ENCODE data around the gene LRP2.

Gene LRP2

DNA sequence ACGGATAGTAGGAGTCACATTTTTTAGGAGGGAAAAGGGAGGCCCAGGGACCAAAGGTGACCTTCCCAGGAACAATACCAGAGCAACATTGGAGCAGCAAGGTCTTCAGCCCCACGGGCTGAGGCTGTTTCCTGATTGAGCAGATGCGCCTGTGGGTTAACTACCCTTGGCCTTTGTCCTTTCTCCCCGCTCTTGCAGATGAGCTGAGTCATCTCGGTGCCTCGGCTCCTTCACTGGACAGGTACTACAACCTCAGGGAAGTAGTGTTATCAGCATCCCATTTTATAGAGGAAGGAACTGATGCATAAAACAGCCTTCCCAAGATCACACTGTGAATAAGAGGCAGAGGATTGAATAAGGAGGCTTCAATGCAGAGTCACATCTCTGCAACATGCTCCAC, 249.5 kb downstream of the LRP2 start:
- no peak for DNase-seq

DNA sequence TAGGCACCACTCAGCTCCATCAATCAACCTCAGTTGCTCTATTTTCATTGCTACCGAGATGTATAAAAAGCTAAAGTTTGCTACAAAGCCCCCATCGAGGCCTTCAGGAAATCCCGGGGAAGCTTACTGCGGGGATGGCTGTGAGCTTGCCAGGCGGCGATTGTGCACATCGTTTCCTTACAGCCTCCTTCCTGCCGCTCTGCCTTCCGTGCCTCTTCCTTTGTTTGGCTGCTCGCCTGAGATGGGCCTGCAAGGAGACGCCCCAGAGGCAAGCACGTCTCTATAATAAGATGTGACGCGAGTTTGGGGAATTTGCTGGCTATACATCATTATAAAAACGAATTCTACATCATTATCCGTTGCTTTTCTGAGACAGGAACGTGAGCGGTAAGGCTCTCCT, 251.4 kb downstream of the LRP2 start:
- DNase-seq, result no peak

DNA sequence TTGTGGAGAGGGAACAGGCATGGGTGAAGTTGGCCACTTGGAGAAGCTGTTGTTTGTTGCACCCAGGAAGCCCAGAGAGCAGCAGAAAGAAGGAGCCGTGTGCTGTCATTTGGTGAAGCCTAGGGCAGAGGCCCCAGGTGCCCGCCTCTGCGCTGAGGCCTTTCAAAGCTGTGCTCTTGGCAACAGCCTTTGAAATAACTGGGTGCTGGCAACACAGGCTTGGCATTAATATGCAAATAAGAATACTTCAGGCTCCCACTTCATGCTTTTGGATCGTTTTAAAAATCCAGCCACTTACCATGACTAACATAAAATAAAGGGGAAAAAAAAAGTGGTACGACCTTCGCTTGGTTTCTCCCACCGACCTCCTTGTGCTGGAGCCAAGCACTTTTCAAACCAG, 251.9 kb downstream of the LRP2 start:
- DNase-seq, result no peak

DNA sequence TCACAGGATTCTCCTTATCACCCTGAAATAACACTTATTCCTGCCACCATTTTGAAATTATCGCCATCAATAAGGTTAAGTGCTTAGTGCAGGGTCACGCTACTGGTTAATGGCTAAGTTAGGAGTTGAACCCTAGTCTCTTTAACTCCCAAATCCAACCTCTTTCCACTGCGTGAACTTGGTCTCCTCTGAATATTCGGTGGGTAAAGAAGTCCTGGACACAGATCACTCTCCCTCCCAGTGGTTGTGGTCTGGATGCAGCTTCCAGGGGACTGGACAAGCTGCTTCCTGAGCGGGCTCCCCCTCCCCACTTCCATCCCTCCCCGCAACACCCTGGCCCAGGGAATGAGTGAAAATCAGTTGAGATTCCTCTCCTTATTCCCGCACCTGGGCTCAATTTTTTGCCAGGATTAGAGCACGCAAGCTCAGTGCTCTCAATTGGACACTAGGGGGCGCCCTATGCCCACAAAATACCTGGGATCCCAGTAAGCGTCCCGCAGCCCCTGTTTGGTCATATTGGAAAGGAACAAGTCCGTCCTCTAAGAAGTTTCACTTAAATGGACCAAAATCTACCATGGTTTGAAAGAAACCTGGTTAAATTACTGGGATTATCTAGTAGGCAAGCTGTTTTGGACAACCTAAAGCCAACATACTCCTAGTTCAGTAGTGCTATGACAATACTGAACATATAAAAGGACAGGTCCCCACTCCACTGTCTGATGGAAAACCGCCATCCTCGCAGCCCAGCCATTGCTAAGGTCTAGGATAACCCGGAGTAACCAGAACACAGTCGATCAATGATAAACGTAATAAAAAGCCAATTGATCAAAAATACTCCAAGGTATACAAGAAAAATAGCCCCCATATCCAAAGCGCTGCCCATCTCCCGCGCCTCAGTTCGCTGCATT, 252.6 kb downstream of the LRP2 start:
- peak; percentile 82 for DNase-seq

DNA sequence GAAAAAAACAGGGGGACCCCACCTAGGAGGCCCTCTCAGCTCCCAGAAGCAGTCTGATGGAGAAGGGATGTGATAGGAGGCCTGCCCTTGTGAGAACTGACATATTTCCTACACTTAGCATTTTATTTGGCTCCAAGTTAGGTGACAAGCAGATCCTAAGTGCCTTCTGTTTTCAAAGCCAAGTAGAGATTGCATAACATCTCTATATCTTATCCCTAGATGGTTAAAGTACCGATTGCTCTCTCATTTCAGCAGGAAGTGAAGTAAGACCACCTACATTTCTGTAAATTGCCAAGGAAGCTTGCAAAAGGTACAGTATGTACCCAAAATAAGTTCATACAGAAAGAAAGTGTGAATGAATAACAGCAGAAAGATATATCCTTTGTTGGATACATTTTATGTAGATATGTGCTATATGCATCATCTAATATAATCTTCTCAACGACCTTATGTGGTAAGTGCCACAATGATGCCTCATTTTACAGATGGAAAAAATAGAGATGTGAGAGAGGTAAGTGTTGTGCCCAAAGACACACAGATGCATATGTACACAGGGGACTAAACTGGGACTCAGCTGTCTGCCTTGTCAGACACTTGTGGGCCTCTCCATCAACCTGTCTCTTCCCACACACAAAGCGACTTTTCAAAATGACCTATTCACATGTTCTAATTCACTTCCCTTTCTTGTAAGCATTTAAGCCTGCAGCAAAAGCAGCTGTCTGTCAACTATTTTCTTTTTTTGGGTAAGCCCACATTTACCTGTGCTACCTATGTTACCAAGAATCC, 254.0 kb downstream of the LRP2 start:
- DNase-seq, result no peak

DNA sequence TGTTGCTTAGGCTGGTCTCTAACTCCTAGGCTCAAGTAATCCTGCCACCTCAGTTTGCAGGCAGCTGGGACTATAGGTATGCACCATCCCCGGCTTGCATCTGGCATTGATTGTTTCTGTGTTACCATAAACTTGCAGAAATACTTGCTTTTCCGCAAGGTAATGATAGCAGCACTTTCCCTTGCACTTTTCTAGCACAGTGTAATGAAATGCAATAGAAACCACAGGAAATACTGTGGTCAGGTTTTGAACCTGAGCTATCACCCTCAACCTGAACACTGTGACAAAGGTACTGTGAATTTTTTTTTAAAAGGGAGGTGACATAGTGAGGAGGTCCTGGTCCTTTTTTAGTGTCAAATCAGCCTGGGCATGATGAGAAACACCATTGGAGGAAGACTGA, 254.7 kb downstream of the LRP2 start:
- DNase-seq, result no peak

DNA sequence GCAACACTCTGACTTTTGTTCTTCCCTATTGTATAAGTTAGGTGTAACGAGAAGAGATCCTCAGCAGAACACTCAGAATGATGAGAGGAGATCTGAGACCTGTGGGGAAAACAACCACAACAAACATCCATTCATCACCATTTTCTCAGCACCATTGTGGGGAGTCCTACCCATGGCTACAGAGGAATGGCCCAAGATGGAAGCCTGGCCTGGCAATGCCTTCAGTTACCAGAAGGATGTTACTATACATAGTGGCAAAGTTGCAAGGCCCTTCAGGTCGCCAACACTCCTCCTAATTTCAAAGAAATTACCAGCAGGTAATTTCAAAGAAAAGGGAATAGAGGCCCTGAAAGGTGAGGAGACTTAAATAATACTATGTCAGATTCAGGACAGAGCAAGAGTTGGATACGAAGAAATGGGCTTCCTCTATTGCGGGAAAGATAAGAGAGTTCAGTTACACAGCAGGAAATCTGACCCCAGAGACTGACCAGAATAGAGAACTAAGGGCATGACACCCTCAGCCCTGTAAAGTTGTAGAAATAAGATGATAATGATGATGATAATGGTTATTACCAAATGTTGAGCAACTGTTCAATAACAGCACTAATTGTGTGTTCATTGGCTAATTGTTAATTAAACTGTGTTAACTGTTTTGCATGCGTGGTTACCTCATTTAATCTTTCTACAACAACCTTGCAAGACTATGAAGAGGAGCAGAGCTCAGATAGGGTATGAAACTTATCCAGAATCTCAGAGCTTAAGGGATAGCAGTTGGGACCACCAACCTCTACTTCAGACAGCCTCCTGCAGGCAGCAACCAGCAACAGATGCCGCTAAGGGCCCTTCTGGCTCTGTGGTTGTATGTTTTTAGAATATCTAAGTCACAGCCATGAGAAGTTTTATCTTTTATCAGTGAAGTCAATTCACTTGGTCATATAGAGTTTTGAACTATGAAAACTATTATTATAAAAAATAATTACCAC, 255.5 kb downstream of the LRP2 start:
- no peak for DNase-seq

DNA sequence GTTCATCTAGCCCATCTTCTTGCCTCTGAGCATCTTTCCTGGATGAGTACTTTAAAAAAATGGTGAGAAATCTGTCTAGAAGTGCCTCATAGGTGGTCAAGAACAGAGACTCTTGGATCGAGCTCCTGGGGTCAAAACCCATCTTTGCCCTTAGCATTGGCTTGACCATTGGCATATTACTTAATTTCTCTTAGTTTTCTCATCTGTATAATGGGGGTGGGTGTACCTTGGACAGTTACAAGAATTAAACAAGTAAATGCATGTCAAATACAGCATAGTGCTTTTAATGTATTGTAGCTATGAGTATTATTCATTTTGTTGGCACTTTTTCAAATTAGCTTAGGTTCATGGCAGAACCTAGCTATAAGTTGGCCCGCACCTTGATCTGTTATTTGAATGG, 256.2 kb downstream of the LRP2 start:
- no peak for DNase-seq

DNA sequence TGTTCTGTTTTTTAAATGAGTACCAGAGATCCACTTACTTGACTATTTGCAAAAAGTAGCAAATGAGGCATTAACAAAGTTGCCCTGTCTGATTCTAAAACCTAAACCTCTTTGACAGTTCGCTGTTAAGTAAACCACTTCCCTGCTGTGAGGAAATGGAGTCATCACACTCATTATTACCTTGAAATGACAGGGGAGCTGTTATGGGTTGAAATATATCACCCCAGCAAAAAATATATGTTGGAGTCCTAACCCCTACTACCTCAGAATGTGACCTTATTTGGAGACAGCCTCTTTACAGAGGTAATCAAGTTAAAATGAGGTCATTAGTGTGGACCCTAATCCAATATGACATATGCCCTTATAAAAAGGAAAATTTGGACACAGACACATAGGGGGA, 256.9 kb downstream of the LRP2 start:
- no peak for DNase-seq

DNA sequence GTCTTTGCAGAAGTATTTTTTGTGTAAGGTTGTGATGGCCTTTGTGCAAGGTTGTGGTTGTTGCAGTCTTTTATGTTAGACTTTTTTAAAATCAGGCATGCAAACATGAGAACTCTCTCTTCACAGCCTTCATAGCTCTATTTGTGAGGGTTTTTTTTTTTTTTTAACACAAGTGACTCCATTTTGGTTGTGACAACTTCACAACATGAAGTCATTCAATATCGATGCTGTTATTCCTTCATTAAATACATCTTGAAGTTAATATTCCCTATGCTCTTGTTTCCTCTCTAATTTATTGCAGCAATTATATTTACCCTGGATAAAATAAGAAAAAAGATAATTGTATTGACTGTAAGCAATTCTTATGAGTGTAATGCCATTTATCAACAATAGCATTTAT, 257.5 kb downstream of the LRP2 start:
- DNase-seq, result no peak

DNA sequence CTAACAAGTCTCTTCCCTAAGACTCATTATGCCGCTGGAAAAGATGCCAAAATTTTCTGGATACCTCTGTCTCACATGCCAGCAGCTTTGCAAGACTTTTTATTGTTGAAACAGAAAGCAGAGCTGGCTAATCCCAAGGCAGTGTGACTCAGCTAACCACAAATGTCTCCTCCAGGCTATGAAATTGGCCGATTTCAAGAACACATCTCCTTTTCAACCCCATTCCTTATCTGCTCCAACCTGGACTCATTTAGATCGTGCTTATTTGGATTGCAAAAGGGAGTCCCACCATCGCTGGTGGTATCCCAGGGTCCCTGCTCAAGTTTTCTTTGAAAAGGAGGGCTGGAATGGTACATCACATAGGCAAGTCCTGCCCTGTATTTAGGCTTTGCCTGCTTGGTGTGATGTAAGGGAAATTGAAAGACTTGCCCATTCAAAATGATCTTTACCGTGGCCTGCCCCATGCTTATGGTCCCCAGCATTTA, 266.7 kb downstream of the LRP2 start:
- peak; percentile 25 for DNase-seq

DNA sequence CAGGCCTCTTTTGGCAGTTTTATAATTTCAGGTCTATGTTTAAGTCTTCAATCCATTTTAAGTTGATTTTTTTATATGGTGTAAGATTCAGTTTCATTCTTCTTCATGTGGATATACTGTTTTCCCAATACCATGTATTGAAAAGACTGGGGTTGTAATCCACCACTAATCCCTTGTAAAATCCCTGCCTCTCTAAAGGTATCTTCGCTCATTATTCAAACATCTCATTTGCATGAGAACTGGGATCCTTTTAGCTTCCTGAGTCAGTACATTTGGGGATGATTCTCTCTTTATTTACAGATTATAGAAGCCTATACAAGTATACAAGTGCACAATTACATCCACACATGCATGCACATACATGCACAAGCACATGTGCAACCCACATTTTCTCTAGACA, 267.7 kb downstream of the LRP2 start:
- DNase-seq, result no peak

DNA sequence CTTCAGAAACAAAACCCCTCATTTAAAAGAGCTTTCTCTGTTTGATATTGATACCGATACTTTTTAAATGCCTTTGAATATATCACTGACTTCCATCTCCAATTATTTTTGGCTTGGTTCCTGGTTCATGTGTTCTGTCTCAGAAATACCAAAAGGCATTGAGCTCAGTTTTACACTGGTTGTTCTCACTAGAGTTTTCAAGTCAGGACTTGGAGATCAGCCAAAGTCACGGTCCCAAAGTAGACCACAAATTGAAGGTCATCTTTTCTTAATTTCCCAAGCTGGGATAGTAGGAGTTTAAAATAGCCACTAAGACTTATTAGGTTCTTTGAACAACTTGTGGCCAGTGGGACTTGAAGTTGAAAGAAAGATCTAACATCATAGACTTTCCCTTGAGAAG, 268.8 kb downstream of the LRP2 start:
- DNase-seq, result no peak

DNA sequence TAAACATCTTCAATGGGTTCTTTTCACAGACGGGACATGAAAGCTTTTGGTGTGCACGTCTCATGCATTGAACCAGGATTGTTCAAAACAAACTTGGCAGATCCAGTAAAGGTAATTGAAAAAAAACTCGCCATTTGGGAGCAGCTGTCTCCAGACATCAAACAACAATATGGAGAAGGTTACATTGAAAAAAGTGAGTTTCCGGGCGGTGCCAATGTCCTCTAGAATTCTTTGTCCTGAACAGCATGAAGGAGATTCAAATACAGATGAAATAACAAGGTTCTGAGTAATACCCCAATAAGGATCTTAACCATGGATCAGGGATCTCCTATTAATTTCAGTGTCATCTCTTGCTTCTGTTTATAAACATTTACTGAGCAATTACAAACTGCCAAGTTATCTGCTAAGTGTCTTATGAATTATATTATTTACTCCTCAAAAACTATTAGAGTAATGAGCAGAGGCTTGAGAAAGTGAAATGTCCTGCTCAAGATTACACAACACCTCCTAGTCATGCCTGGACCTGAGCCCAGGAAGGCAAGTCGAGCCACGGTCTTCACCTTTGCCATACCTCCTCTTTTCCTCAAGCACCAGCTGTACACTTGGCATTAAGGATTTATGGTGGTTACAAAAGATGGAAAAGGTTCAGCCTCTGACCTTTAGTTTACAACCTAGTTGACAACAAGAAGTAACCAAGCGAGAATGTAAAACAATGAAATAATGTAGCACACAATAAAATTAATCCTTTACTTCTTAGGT, 270.4 kb downstream of the LRP2 start:
- no peak for DNase-seq

DNA sequence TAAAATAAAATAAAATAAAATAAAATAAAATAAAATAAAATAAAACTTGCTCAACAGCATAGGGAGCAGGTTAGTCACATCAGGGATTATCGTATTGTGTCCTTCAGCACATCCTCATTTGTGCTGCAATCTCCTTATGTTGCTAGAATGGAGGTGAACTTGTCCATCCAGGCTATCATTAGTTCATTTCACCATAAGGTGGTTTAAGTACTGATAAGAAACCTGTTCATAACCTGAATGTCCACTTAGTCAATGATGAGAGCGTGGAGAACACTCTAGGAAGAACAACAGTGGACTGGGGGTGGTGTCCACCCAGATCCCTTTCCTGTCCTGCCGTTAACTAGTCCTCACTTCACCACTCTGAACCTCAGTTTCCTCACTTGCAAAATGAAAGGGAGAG, 271.1 kb downstream of the LRP2 start:
- no peak for DNase-seq

DNA sequence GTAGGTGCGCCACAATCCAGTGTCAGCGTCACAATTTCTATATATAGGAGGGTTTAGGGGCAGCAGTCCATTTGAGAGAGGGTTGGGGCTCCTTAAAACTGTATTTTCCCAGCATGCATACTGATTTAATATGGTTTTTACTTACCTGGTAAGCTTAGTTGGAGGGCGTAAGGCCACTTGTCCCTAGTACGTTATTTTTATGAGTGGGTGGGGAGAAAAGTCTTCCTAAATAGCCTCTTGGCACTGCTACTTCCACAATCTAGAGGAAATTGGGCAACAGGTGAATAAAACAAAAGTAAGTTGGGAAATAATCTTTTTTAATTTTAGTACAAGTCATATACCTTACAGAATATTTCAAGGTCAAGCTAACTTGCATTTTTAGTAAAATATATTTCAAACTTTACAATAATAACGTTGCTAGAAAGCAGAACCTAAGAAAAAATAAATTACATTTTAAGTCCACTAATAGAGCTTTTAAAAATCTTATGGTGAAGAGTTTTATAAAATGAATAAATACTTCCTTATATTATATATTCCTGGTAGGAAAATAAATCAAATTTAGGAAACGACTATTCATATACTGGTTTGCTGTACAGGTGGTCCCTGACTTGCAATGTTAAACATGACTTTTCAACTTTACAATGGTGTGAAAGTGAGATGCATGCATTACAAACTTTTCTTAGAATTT, 272.1 kb downstream of the LRP2 start:
- DNase-seq, result no peak

DNA sequence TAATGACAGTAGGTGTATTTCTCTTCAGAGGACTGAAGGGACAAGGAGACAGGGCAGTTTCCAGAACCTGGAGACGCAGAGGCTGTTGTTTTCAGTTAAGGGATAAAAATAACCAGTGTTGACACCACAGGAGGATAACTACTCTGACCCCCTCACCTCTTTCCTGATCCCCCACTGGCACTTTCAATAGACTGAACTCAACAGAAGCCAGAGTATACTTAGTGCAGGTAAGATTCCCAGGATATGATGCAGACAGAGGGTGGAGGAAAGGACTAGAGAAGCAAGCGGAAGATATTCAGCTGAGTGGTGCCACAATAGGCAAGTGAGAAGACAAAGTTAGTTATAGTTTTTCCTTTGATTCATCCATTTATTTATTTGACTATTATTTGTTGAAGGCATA, 273.2 kb downstream of the LRP2 start:
- DNase-seq, result no peak

DNA sequence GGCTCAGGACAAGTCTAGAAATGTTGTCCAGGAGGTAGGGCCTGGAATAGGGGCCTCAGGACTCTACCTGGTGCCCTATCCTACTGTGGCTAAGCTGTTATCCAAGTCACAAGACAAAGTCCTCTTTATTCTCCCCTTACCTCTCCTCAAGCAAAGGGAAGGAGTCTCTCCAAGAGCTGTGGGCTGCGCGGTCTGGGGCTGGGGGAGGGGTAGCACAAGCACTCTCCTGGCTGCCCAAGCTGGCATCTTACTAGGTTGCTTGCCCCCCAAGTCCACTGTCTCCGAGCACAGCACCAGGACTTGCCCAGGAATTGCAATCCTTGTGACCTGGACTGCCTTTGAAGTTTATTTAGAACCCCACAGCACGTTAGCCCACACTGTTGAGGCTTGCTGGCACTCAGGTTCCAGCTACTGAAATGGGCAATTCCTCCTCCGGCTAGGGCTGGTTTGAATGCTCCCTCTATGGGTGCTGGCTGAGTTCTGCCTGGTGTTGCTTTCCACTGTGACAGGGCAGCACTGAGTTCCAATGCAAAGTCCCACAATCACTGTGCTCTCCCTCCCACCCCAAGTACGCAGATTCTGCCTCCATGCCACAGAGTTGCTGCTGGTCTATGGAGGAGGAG, 274.5 kb downstream of the LRP2 start:
- DNase-seq, result no peak

DNA sequence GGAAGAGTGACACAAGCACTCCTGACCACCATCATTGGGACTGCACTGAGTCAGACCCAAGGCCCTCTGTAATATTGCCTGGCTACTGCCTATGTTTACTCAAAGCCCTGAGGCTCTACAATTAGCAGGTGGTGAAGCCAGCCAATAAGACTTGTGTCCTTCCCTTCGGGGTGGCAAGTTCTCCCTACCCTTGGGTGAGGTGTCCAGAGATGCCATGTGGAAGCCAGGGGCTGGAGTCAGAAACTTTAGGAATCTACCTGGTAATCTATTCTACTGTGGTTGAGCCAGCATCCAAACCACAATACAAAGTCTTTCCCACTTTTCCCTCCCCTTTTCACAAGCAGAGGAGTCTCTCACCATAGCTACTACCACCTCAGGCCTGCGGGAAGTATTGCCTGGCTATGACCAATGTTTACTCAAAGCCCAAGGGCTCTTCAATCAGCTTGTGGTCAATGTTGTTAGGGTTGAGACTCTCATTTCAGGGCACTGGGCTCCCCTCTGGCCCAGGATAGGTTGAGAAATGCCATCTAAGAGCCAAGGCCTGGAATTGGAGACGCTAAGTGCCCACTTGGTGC, 275.4 kb downstream of the LRP2 start:
- DNase-seq, result no peak

DNA sequence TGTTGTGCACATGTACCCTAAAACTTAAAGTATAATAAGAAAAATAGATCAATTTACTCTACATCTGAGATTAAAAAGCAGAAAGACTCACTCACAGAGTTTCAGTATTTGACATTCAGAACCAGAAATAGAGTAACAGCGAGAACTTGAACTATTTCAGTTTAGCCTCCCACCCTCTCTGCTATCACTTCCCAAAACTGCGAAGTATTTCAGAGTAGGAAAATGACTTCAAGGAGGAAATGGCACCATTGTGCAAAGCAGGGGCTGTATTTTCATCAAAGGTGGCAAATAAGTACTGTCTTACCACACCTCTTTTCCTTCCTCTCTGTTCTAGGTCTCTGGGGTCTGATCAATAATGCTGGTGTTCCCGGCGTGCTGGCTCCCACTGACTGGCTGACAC, 279.3 kb downstream of the LRP2 start:
- DNase-seq, result no peak

DNA sequence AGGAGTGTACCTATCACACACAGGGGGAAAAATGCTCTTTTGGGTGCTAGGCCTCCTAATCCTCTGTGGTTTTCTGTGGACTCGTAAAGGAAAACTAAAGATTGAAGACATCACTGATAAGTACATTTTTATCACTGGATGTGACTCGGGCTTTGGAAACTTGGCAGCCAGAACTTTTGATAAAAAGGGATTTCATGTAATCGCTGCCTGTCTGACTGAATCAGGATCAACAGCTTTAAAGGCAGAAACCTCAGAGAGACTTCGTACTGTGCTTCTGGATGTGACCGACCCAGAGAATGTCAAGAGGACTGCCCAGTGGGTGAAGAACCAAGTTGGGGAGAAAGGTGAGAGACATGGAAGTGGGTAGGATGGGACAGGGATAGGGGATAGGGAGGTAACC, 280.8 kb downstream of the LRP2 start:
- DNase-seq, result no peak
